Calu3 (cell line): Measurements from ENCODE around the gene C1D. TPM values are rescaled to one million over a fixed set of nuclear protein-coding genes. Genes with fewer than 3 reads are reported as not detected.

ENCODE experiments used
- BruUV-seq: library from RNA; stranded (reverse); fragments of 400-500 nt; replicated peaks from 2 replicates; lab custom pipeline; 2021; lab: Mats Ljungman, UMichigan
- CTCF ChIA-PET: fragments of 300-600 bp; sonication (Branson Sonifier 250); formaldehyde crosslinking; loops from one replicate; lab custom pipeline; 2022; ENCODE audit warnings: antibody characterized with exemption; lab: Charles Lee
- DNase-seq: peaks from one replicate; pipeline ENCODE4 v3.0.0; 2022
- H3K27ac Mint-ChIP-seq: one replicate; pipeline ENCODE4 v1.8.0; 2022; ENCODE audit warnings: mixed read lengths; ENCODE audit not compliant: unreplicated experiment
- H3K27me3 Mint-ChIP-seq: one replicate; pipeline ENCODE4 v1.8.0; 2022; ENCODE audit warnings: mixed read lengths; ENCODE audit not compliant: unreplicated experiment
- H3K36me3 Mint-ChIP-seq: one replicate; pipeline ENCODE4 v1.8.0; 2022; ENCODE audit warnings: mild to moderate bottlenecking, moderate library complexity, mixed read lengths; ENCODE audit not compliant: insufficient read depth, unreplicated experiment
- H3K4me1 Mint-ChIP-seq: one replicate; pipeline ENCODE4 v1.8.0; 2022; ENCODE audit warnings: mild to moderate bottlenecking, low read depth, mixed read lengths; ENCODE audit not compliant: unreplicated experiment
- H3K4me3 Mint-ChIP-seq: one replicate; pipeline ENCODE4 v1.8.0; 2022; ENCODE audit warnings: mild to moderate bottlenecking, low read depth, moderate library complexity, mixed read lengths; ENCODE audit not compliant: unreplicated experiment
- H3K9me3 Mint-ChIP-seq: one replicate; pipeline ENCODE4 v1.8.0; 2022; ENCODE audit warnings: low read depth, mixed read lengths; ENCODE audit not compliant: unreplicated experiment
- intact Hi-C: fragments of 100-400 bp; cut with micrococcal nuclease; formaldehyde crosslinking; loops from one replicate; pipeline ENCODE4 v1.10.0; 2022; ENCODE audit not compliant: unreplicated experiment
- total RNA-seq: library from RNA; stranded (reverse); gene quantifications from 2 replicates; pipeline ENCODE4 v1.2.3, GENCODE V29; 2022
- TF ChIP-seq, protein P1 (sequence below): fragments of 200-600 bp; IDR thresholded peaks from one replicate; pipeline ENCODE4 v1.8.0; 2022; ENCODE audit warnings: antibody characterized with exemption; ENCODE audit not compliant: unreplicated experiment

The C1D gene
- total RNA-seq, 1 experiment from 2014 or later = 21.0 TPM

- Mint-ChIP-seq H3K36me3 (peaks cover 12% of the 10 kb centered on the region), H3K27me3 (no peaks in the 10 kb centered on the region), H3K9me3 (no peaks in the 10 kb centered on the region), H3K4me3 (no peak overlapping the region), H3K27ac (no peak overlapping the region), H3K4me1 (peaks cover 9% of the 10 kb centered on the region)
- BruUV-seq = no TSS peak
- CTCF ChIA-PET = no interaction called here
- TF ChIP-seq, protein P1, sequence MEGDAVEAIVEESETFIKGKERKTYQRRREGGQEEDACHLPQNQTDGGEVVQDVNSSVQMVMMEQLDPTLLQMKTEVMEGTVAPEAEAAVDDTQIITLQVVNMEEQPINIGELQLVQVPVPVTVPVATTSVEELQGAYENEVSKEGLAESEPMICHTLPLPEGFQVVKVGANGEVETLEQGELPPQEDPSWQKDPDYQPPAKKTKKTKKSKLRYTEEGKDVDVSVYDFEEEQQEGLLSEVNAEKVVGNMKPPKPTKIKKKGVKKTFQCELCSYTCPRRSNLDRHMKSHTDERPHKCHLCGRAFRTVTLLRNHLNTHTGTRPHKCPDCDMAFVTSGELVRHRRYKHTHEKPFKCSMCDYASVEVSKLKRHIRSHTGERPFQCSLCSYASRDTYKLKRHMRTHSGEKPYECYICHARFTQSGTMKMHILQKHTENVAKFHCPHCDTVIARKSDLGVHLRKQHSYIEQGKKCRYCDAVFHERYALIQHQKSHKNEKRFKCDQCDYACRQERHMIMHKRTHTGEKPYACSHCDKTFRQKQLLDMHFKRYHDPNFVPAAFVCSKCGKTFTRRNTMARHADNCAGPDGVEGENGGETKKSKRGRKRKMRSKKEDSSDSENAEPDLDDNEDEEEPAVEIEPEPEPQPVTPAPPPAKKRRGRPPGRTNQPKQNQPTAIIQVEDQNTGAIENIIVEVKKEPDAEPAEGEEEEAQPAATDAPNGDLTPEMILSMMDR = no peak
- DNase-seq = no peak
- intact Hi-C loops = no loop called here
Measured at GRCh38 chr2:68059784-68060525, 2.8 kb downstream of the C1D start.

DNA sequence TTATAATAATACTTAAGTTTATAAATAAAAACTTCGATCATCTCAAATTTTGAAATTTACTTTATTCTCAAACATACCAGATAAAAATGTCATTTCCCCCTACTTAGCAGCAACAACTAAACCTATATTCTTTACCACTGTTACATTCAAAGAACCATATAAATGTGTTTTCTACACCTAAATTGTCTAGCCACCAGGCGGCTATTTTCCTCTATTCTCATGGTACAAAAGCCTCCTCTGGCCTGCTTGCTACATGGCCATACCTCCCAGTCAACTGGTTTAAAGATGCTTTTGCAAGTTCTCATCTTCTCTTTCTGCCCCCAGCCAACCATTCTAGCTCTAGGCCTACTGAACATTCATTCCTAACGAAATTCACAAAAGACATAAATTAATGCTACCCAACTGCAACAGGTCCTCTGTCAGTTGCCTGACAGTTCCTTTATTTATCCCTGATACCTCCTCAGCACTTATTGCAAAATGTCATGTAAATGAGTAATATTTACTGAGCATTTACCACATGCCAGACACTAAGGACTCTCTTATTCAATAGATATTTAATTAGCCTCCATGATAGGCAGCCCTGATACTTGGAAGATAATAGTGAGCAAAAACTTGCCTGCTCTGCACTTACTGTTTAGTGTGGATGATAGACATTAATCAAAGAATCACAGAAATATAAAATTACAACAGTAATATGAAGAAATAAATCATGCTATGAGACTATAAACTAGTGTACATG, 5.0 kb downstream of the C1D start:
- peaks cover 19% of the 10 kb centered on the region for H3K4me1 Mint-ChIP-seq
- H3K4me3 Mint-ChIP-seq = no peak overlapping the region
- no peak for DNase-seq
- no peaks in the 10 kb centered on the region for H3K9me3 Mint-ChIP-seq
- intact Hi-C loops = no loop called here
- CTCF ChIA-PET = no interaction called here
- no peak overlapping the region for H3K27ac Mint-ChIP-seq
- BruUV-seq = no TSS peak
- peaks cover 8% of the 10 kb centered on the region for H3K36me3 Mint-ChIP-seq
- TF ChIP-seq, protein P1 = no peak
- no peaks in the 10 kb centered on the region for H3K27me3 Mint-ChIP-seq

DNA sequence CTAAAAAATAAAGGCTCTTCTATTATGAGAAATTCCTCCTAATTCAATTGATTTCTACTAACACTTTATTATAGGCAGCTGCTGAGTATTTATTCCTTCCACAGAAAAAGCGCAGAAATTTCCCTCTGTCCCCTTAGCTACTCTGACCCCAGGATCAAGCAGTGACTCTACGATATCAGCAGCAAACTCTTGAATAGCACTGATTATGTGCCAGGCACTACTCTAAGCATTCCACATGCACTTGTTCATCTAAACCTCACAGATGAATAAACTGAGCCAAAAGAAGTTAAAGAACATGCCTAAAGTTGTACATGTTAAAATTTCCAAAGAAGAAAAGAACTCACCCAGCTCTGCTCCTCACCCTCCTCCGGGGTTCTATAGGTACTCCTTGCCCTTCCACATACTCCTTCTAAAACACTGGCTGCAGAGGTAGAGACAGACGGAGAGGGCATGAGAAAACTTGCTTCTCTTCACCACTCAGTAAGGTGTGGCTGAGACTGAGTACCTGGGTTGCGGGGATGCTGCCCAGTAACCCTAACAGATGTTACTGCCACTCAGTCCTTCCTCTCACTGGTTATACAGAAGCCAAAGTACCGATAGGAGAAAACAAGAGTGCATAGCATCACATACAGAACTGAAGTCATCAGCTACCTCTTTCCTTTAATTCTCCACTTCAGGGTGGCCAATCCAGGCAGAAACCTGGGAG, 9.9 kb downstream of the C1D start:
- CTCF ChIA-PET = no interaction called here
- Mint-ChIP-seq H3K27me3 (no peaks in the 10 kb centered on the region), H3K4me3 (no peak overlapping the region), H3K36me3 (no peaks in the 10 kb centered on the region), H3K27ac (no peak overlapping the region), H3K4me1 (peaks cover 16% of the 10 kb centered on the region), H3K9me3 (no peaks in the 10 kb centered on the region)
- TF ChIP-seq, protein P1 = no peak
- no peak for DNase-seq
- intact Hi-C loops = no loop called here
- BruUV-seq = no TSS peak

GRCh38 chr2:68050353-68050752, 12.5 kb downstream of the C1D start:
- BruUV-seq = no TSS peak
- CTCF ChIA-PET = no interaction called here
- DNase-seq = no peak
- H3K9me3 Mint-ChIP-seq = no peaks in the 10 kb centered on the region
- no peak overlapping the region for H3K4me3 Mint-ChIP-seq
- H3K4me1 Mint-ChIP-seq = peaks cover 16% of the 10 kb centered on the region
- TF ChIP-seq, protein P1 = no peak
- no peak overlapping the region for H3K27ac Mint-ChIP-seq
- H3K27me3 Mint-ChIP-seq = no peaks in the 10 kb centered on the region
- no peaks in the 10 kb centered on the region for H3K36me3 Mint-ChIP-seq
- intact Hi-C loops = no loop called here
